ENCODE measurements around the gene GIGYF2.

The GIGYF2 gene

DNA sequence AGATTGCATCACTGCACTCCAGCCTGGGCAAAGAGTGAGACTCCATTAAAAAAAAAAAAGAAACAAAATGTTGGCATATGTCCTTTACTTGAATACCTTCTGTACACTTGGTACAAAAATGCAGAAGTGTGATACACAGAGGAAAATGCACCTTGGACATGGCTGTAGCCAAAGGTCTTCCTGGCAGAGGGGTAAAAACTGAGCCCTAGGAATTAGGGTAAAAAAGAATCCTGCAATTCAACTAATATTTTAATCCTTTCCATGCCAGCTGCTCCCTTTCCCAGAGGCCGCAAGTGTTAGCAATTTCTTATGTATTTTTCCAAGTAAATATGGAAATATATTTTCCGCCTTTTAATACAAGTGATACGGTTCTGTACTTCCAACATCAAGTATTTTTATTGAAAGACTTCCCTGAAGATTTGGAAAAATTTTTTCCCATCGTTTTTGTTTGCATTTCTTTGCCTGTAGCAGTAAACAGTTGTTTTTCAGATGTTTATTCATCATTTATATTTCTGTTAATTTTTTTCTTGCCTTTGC, 53.1 kb downstream of the GIGYF2 start:
- DNase-seq (ENCODE audit: low read depth) = no peak

DNA sequence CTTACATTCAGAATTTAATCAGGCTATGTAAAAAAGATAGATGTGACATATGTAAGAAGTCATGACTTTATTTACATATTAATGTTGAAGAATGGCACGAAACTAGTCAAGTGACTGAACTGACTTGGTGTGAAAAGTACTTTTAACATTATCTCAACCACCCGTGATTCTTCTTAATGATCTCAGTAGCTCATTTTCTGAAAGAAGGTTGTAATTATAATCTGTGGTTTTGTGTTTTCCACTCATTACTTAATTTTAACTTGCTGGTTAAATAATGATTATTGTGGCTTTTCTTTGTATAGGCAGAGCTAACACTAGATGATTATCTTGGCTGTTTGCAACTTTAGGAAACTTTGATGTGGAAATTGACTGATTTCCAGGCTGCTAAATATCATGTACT, 60.8 kb downstream of the GIGYF2 start:
- DNase-seq (ENCODE audit: low read depth) = no peak

DNA sequence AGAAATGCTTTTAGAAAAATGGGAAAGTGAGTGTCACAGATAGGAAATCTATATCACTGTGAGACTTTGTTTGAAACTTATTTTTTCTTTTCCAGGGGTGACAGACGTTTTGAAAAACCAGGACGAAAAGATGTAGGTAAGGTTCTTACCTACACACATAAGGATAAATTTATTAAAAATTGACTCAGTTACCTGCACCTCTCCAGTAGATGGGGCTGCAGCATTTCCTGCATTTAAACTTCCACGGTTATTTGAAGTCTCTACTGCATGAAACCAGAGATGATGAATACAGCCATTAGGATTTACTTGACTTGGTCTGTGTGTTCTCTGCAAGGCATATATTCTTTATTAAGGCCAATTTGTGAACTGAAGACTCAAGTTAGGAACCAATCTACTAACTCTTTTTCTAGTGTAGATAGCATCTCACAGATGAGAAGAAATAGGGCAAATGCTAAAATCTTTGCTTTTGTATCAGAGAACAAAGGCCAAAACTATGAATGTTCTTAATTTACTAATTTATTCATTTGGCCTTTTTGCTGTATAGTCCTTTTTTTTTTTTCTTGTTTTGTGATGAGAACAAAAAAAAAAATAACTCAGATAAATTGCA, 64.3 kb downstream of the GIGYF2 start:
- DNase-seq (ENCODE audit: low read depth) = peak; percentile 15

DNA sequence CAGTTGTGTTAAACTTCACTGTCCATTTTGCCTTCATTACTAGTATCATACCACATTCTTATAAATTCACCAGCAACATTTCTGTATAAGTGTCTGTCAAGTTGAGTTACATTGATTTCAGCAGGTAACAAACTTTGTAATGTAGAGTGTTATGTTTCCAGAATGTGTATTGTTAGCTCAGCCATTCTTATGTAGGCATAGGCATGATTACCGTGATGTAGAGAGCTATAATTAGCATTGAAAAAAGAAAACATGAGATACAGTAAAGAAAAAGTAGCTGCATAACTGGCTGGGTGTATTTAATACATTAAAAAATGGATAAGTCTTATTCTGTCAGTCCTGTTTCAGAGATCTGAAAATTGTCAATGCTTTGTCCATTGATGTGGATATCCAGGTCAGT, 70.7 kb downstream of the GIGYF2 start:
- DNase-seq (ENCODE audit: low read depth) = no peak

DNA sequence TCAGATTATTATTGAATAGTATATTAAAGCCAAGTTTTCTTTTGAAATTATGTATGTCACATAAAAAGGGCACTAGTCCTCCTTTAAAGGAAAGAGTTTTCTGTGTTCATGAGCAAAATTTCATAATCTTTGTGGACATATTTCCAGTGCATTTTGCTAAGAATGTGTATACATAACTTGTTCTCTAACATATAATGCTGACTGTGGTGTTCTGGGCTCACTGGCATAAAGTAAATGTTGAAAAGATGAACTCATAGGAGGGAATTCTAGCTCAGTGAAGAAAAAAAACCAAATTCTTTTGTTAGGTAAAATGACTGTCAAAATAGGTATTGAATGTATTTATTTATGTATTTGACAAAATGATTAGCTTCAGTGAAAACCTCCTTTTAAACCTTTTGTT, 73.1 kb downstream of the GIGYF2 start:
- DNase-seq (ENCODE audit: low read depth) = no peak

DNA sequence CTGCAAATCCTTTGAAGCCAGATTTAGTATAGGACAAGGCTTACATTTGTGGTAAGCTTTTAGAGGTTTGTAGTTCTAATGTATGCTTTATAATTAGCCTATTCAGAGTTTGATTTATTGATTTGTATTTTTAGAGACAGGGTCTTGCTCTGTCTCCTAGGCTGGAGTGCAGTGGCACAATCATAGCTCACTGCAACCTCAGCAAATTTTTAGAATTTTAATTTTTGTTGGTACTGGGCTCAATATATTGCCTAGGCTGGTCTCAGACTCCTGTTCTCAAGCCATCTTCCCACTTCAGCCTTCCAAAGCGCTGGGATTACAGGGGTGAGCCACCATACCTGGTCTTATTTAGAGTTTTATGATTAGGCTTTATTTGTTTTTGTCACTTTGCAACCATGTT, 74.7 kb downstream of the GIGYF2 start:
- no peak for DNase-seq (ENCODE audit: low read depth)

DNA sequence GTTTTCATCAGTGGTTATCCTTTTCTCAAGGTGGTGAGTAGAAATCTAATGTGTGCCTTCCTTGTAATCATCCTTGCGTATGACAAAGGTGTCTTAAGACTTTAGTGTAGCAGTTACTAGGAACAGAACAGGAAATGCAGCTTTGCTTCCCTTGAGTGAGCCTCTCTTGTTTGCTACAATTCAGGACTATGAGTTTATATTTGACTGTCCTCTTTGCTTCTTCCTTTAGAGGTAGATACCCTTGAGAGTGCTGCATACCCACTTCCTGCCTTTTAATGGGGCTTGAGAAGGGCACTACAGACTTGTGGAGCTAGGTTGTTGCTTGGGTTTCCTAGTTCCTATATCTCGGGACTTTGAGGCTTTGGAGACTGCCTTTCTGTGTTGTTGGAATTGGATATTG, 75.4 kb downstream of the GIGYF2 start:
- no peak for DNase-seq (ENCODE audit: low read depth)

DNA sequence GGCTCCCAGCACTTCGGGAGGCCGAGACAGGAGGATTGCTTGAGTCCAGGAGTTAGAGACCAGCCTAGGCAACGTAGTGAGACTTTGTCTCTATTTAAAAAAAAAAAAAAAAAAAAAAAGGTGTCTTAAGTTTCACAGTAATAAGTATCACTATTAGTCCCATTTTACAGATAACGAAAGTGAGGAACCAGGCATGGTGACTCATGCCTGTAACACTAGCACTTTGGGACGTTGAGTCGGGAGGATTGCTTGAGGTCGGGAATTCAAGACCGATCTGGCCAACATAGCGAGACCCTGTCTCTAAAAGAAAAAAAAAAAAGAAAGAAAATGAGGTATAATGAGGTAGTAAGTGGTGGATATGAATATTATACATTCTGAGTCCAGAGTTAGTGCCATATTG, 76.7 kb downstream of the GIGYF2 start:
- DNase-seq (ENCODE audit: low read depth) = no peak

DNA sequence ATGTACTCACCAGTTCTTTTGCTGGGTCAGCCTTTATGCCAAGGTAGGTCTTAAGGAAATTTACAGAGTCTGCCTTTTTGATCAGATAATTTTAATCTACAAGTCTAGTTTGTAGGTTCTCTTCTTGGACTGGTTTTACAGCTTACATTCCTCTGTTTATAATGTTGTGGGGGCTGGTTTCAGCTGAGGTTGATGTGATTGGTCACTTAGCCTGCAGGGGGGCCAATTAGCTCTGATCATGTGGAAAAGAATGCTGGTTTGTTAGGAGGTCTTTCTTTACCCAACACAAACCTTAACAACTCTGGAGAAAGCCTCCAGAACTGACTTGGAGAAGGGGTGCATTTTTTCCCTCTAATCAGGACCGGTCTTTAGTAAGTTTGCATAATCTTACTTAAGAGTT, 79.3 kb downstream of the GIGYF2 start, which contains the start of gene KCNJ13:
Gene KCNJ13, minus strand, starts transcription at position 131 of the 400 bp plus-strand sequence. CDS start 5,203 bp downstream, outside the sequence.
- no peak for DNase-seq (ENCODE audit: low read depth)

DNA sequence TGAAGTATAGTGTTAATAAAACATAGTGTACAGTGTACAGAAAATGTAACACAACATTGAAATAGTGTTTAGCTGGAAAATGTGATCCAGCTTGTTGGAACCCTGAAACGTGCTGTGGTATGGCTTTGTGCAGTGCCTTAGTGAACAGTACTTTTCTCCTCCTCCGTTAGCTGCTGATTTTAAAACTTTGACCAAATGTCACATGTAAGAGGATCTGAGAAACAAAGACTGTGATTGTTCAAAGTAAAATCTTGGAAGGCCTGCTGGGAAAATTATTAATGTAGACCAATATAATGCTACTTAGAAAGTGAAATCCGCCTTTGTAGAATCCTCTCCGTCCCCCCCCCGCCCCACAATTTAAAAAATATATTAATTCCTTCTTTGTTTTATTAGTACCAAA, 80.1 kb downstream of the GIGYF2 start:
- DNase-seq (ENCODE audit: low read depth) = no peak

DNA sequence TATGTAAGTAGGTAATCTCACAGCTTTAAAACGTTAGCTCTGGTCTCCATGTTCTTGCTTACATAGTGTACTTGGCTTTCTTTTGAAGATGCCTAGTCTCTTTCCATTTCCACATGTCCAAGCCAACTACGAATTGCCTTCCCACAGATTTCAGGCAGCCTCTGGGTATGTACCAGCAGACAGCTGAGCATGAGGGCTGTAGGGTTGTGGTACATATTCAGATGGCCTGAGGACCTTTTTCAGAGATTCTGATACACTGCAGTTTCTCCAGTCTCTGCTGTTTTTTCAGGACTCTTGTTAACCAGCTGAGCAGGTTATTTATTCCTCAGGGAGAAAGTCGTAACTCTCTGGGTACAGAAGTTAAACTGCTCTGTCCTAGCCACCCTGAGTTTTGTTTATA, 82.3 kb downstream of the GIGYF2 start:
- no peak for DNase-seq (ENCODE audit: low read depth)

DNA sequence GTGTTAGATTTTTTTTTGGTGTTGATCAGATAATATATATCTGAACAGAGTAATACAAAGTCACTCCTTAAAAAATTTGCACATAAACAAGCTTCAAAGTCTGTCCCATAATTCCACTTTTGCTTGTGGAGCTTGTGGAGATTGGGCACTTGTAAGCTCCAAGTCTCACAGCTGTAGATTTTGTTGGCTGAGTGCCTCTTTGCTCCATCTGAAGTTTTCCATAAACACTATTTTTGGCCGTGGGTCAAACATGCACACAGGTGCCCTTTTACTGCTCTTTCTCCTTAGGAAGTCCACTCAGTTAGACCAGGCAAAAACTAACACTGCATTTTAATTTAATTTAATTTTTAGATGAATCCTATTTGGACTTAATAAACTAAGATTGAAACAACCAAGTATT, 82.8 kb downstream of the GIGYF2 start:
- DNase-seq (ENCODE audit: low read depth) = no peak

DNA sequence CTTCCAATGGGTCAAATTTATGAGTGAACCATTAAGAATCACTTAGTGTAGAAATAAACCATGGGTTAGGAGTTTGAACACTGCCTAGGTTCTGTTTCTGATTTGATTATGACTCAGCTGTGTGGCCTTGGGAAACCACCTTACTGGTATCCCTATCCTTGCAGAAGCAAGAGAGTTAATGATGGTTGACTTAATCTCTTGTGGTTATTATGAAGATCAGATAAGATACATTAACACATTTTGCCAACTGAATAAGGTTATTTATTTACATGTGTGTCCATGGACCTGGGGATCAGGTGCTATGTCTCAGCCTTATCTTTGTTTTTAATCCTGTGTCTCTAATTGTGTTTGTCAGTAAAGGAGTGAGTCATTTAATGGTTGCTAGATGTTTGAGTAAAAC, 84.6 kb downstream of the GIGYF2 start:
- DNase-seq (ENCODE audit: low read depth) = no peak

DNA sequence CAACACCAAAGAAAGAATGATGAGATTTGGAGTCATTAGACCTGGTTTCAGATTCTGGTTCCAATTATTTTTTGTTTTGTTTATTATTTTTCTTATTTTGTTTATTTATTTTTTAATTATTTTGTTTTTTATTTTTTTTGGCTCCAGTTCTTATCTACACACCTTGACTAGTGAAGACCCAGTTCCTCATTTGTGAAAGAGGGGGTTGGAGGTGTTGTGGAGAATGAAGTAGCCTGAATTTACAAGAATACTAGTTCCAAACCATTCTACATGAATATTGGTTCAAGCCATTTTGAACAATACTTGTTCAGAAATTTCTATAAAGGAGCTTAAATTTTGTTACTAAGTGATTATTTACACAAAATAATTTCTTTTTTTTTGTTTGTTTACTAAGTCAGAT, 86.1 kb downstream of the GIGYF2 start:
- DNase-seq (ENCODE audit: low read depth) = no peak

DNA sequence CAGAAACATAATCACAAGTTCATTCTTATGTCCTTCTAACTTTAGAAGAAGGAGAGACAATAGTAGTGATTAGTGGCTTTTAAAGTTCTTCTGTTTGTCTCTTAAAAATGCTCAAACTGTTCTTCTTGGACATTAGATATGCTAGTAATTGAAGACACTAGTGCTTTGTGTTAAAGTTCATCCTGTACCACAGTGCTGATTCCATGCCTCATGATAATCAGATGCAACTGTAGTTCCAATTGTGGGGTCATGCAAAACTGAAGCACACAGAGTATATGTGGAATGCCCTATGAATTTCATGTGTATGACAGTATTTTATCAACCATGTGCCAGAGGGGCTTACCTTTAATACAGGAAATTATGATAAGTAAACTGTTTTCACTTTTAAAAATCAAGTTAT, 90.7 kb downstream of the GIGYF2 start:
- DNase-seq (ENCODE audit: low read depth) = no peak

DNA sequence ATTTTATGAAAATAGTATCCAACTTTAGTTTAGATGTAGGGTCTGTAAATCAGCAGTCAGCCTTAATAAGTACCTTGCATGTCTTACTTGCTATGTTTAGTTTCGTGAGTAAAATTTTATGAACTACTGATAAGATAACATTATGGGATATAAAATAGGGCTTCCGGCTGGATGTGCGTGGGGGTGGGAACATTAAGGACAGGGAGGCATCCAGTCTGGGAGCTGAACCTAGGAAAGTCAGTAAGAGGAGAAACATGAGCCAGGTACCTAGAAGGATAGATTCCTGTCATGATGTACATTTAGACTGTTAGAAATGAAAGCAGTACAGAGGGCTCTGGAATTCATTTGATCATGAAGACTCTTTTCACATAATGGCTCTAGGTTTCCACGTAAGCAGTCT, 92.0 kb downstream of the GIGYF2 start:
- no peak for DNase-seq (ENCODE audit: low read depth)

DNA sequence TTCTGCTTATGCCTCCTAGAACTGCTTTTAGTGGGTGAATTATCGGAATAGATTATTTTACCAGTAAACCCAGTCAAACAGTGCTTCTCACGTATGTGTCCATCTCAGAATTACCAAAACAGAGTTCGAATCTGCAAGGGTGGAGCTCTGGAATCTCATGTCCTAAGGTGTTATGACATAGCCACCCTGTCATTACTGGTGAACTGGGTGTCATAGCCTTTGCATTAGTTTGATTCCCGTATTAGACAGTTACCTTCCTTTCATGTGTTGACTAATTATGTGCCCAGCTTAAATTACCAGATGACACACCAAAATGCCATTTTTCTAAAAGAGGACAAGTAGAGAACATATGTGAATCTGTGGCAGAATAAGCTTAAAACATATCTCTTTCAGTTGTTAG, 94.4 kb downstream of the GIGYF2 start:
- no peak for DNase-seq (ENCODE audit: low read depth)

DNA sequence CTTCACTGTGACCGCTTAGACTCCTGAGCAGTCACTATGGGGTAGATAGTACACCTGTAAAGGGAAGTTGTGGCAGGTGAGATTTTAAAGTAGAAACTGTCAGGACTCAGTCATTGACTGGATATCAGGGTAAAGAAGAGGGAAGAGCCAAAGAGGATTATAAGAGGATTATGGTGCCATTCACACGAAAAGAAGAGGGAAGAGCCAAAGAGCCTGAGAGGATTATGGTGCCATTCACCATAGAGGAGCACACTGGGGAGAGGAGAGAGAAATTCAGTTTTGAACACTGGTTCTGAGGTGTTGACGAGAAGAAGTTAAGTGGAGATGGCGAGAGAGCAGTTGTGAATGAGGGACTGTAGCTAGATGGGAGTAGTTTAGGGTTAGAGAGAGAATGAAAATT, 96.1 kb downstream of the GIGYF2 start:
- DNase-seq (ENCODE audit: low read depth) = no peak

DNA sequence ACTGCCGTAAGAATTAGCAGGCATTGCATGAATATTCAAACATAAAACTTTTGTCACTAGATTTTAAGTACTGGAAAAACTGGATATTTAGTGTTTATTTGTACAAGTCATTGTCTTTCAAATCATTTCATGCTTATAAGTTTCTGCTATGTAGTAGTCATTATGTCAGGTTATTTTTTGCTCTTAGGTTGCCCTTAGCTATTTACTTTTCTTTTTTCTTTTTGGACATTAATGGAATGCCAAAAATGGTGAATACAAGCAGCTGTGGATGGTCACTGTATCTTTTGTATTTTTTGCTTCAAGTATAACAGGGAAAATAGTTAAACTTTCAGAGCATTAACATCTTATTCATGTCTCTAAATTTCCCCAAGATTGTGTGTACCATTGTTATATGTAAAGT, 97.8 kb downstream of the GIGYF2 start:
- DNase-seq (ENCODE audit: low read depth) = no peak

DNA sequence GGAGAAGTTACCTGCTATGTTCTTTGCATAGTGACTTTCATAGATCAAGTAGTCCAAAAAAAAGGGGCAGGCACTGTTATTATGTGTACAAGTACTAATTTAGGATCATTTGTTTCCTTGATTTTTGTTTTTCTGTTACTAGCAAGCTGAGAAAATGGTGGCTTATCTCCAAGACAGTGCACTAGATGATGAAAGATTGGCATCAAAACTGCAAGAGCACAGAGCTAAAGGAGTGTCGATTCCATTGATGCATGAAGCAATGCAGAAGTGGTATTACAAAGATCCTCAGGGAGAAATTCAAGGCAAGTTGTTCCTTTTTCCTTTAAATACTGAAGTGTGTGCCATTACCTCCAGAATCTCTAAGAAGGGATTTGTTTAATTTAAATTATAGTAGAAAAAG, 98.8 kb downstream of the GIGYF2 start:
- DNase-seq (ENCODE audit: low read depth) = no peak

DNA sequence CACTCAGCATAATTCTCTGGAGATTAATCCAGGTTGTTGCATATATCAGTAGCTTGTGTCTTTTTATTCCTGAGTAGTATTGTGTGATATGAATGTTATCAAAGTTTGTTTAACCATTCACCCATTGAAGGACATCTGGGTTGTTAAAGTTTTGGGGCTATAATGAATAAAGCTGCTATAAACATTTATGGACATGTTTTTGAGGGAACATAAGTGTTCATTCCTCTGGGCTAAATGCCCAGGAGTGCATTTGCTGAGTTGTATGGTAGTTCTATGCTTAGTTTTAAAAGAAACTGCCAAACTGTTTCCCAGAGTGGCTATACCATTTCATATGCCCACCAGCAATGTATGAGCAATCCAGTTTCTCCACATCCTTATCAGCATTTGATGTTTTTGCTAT, 101.1 kb downstream of the GIGYF2 start:
- DNase-seq (ENCODE audit: low read depth) = no peak

DNA sequence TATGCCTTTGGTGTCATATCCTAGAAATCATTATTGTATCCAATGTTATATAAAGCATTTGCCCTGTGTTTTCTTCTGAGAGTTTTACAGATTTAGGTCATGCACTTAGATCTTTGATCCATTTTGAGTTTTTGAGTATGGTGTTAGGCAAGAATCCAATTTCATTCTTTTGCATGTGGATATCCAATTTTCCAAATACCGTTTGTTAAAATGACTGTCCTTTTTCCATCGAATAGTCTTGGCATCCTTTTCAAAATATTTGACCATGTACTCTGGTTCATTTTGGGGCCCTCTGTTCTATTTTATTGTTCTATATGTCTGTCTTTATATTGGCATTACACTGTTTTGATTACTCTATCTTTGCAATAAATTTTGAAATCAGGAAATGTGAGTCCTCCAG, 103.0 kb downstream of the GIGYF2 start:
- DNase-seq (ENCODE audit: low read depth) = no peak

DNA sequence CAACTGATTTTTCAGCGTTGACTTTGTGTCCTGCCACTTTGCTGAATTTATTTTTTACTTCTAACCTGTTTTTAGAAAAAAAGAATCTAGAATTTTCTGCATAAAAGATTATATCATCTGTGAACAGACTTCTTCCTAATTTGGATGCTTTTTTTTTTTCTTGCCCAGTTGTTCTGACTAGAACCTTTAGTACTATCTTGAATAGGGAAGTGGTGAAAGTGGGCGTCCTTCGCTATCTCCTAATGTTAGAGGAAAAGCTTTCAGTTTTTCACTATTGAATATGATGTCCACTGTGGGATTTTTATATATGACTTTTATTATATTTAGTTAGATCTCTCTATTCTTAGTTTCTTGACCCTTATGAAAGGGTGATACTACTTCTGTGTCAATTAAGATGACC, 105.0 kb downstream of the GIGYF2 start:
- DNase-seq (ENCODE audit: low read depth) = no peak

DNA sequence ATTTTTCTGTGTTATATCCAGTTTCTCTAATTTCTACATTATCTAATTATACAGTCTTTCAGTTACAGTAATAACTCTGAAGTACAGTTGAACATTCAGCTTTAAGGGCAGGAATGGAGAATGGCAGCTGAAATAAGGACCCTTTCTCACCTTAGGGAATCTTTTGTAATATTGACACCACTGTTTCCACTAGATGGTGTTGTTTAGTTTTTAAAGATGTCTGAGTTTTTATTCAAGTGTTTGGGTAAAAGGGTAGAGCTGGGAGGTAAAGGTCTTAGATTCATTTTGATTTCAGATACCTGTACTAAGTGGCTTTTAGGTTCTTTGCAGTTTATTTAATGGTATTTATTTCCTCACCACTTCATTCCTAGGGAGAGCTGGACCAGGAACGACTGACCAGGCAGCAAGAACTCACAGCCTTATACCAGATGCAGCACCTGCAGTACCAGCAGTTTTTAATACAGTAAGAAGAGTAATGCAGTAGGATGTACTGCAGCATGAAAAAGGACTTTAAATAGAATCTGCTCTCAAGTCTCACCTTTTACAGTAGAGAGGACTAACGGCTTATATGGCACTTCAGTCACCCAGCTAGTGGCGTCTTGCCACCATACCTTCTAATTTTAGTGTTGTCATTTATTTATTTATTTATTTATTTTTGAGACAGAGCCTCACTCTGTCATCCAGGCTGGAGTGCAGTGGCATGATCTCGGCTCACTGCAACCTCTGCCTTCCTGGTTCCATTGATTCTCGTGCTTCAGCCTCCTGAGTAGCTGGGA, 112.4 kb downstream of the GIGYF2 start:
- DNase-seq (ENCODE audit: low read depth) = no peak
